Right lobe of liver (tissue), 4 donors: ENCODE data around the gene LRRC42.
"Not testable (repeated sequence)": the region's sequence is repeated elsewhere in the genome, so short reads cannot be mapped to it uniquely, and the experiment has no call there.

Experiments
- CTCF ChIP-seq, 4 donors: fragments of 200-600 bp in 3 of 4; fragments of 450-650 bp in 1 of 4; IDR thresholded peaks; one replicate each; pipeline versions ENCODE4 v1.5.1 to v1.8.0; 2016 to 2022; ENCODE audit warnings: antibody characterized with exemption in 4 of 4, mild to moderate bottlenecking in 2 of 4
- POLR2A ChIP-seq: fragments of 450-650 bp; IDR thresholded peaks from one replicate; pipeline ENCODE4 v1.6.1; 2017; ENCODE audit warnings: antibody characterized with exemption, mild to moderate bottlenecking
- donor health status: DM: no; HTN: no; CAD: no.
- donor health status: DM: no; HTN: no; CAD: no.
- donor health status: DM: no; HTN: yes; CAD: no.

- not testable (repeated sequence) for TF ChIP-seq POLR2A; CTCF (IDR thresholded peaks at IDR 0.05)
These were observed 48.4 kb downstream of the LRRC42 start for GRCh38 chr1:53994516-53994915.
